Panc1 (cell line): ENCODE data around the gene ZNF19. TPM values are rescaled to one million over a fixed set of nuclear protein-coding genes. Genes with fewer than 3 reads are reported as not detected.

Source experiments
- ATAC-seq: fragments of 200-7000 bp; cut with Tn5 transposase; 2 replicates; pipeline ENCODE4 v1.9.1; 2020; ENCODE audit warnings: mild to moderate bottlenecking, moderate library complexity
- BruUV-seq: library from RNA; stranded (reverse); fragments of 400-500 nt; replicated peaks from 2 replicates; lab custom pipeline; 2021; lab: Mats Ljungman, UMichigan
- CTCF ChIA-PET: fragments of 300-600 bp; sonication (Branson Sonifier 250); formaldehyde crosslinking; loops from one replicate; lab custom pipeline; 2022; ENCODE audit warnings: antibody characterized with exemption; lab: Charles Lee
- POLR2A ChIA-PET: fragments of 300-600 bp; sonication (Branson Sonifier 250); formaldehyde crosslinking; loops from one replicate; lab custom pipeline; 2022; ENCODE audit warnings: antibody characterized with exemption; lab: Charles Lee
- DNase-seq: peaks from one replicate; pipeline ENCODE4 v3.0.0-alpha.2; 2010; ENCODE audit warnings: low read depth, low spot score
- H3K27ac ChIP-seq: 2 replicates; pipeline ENCODE4 v1.5.1; 2011; ENCODE audit warnings: mild to moderate bottlenecking, low read length, inconsistent platforms
- H3K27me3 ChIP-seq: fragments of 200-500 bp; sonication (Bioruptor generic); 2 replicates; pipeline ENCODE4 v1.6.0; 2014; ENCODE audit warnings: low read length, inconsistent platforms; ENCODE audit not compliant: control insufficient read depth, insufficient read depth
- H3K36me3 ChIP-seq: fragments of 200-500 bp; sonication (Bioruptor generic); 2 replicates; pipeline ENCODE4 v1.5.1; 2014; ENCODE audit warnings: inconsistent platforms, mild to moderate bottlenecking, low read length, moderate library complexity; ENCODE audit not compliant: control insufficient read depth, insufficient read depth
- H3K4me1 ChIP-seq: 2 replicates; pipeline ENCODE4 v1.5.1; 2011; ENCODE audit warnings: inconsistent platforms, mild to moderate bottlenecking, low read length, moderate library complexity; ENCODE audit not compliant: control insufficient read depth, insufficient read depth
- H3K4me3 ChIP-seq, 2 experiments: 2 replicates each; pipeline ENCODE4 v1.5.1; 2011 to 2012; ENCODE audit warnings: low read depth in 2 of 2, low read length in 2 of 2, mild to moderate bottlenecking in 2 of 2, inconsistent platforms in 1 of 2, moderate library complexity in 1 of 2
- H3K9me3 ChIP-seq: fragments of 200-500 bp; sonication (Bioruptor generic); 2 replicates; pipeline ENCODE4 v1.5.1; 2014; ENCODE audit warnings: low read depth, mild to moderate bottlenecking, inconsistent platforms, low read length, moderate library complexity; ENCODE audit not compliant: control insufficient read depth, insufficient read depth
- CTCF ChIP-seq: fragments of 450-650 bp; IDR thresholded peaks from 2 replicates; pipeline ENCODE4 v1.5.1; 2017; ENCODE audit warnings: mild to moderate bottlenecking
- POLR2AphosphoS5 ChIP-seq: IDR thresholded peaks from 2 replicates; pipeline ENCODE4 v1.6.1; 2012; ENCODE audit warnings: mild to moderate bottlenecking, low read depth, low read length, moderate library complexity
- REST ChIP-seq, 2 experiments: IDR thresholded peaks; 2 replicates each; pipeline ENCODE4 v1.6.1; 2011 to 2012; ENCODE audit warnings: low read depth in 2 of 2, control low read depth in 1 of 2, low read length in 1 of 2, mild to moderate bottlenecking in 1 of 2, moderate library complexity in 1 of 2; ENCODE audit not compliant: insufficient read depth in 1 of 2
- SIN3A ChIP-seq: IDR thresholded peaks from 2 replicates; pipeline ENCODE4 v1.6.1; 2012; ENCODE audit warnings: low read depth, mild to moderate bottlenecking, low read length, moderate library complexity, borderline replicate concordance; ENCODE audit not compliant: insufficient read depth
- TCF7L2 ChIP-seq: IDR thresholded peaks from 2 replicates; pipeline ENCODE4 v1.6.1; 2011; ENCODE audit warnings: mild to moderate bottlenecking, low read depth, low read length, inconsistent platforms
- in situ Hi-C: cut with HindIII; loops from 2 replicates; pipeline ENCODE4 v1.10.0; 2016; ENCODE audit warnings: low sequenced_read_pairs, low pct_unique_long_range_greater_than_20kb
- intact Hi-C: fragments of 100-400 bp; cut with micrococcal nuclease; formaldehyde crosslinking; loops from one replicate; pipeline ENCODE4 v1.10.0; 2022; ENCODE audit not compliant: unreplicated experiment
- total RNA-seq: library from RNA; stranded (reverse); gene quantifications from one replicate; pipeline ENCODE4 v1.2.1, GENCODE V29; 2021; ENCODE audit not compliant: unreplicated experiment

ZNF19 gene
- total RNA-seq, 1 experiment from 2014 or later = 2.5 TPM

- ATAC-seq (no peak), DNase-seq (no peak)
- ChIA-PET CTCF (no interaction called here), POLR2A (no interaction called here)
- no peaks in the 10 kb centered on the region for H3K36me3 ChIP-seq
- no peaks in the 10 kb centered on the region for H3K4me1 ChIP-seq
- H3K27ac ChIP-seq = no peak overlapping the region
- H3K4me3 ChIP-seq = no peak overlapping the region
- H3K9me3 ChIP-seq = no peaks in the 10 kb centered on the region
- intact Hi-C loops = no loop called here
- no TSS peak for BruUV-seq
- in situ Hi-C loops = no loop called here
- no peaks in the 10 kb centered on the region for H3K27me3 ChIP-seq
- no peak for TF ChIP-seq TCF7L2
- no peak for TF ChIP-seq CTCF
- no peak for TF ChIP-seq REST (IDR thresholded peaks at IDR 0.05; ENCODE audit: insufficient read depth in 1 of 2, low read depth in 2 of 2, low read length in 1 of 2)
- no peak for TF ChIP-seq SIN3A
- no peak for TF ChIP-seq POLR2AphosphoS5
Measured at GRCh38 chr16:71514476-71514875, 25.4 kb upstream of the ZNF19 start.

GRCh38 chr16:71513302-71513701 lies 24.2 kb upstream of the ZNF19 start:
- H3K27ac ChIP-seq = no peak overlapping the region
- H3K27me3 ChIP-seq = no peaks in the 10 kb centered on the region
- DNase-seq = no peak
- ATAC-seq = no peak
- POLR2A ChIA-PET = no interaction called here
- CTCF ChIA-PET = no interaction called here
- no TSS peak for BruUV-seq
- no peaks in the 10 kb centered on the region for H3K36me3 ChIP-seq
- no peak overlapping the region for H3K4me3 ChIP-seq
- intact Hi-C loops (no loop called here), in situ Hi-C loops (no loop called here)
- TF ChIP-seq SIN3A = no peak
- TF ChIP-seq TCF7L2 = no peak
- TF ChIP-seq CTCF = no peak
- TF ChIP-seq POLR2AphosphoS5 = no peak
- no peak for TF ChIP-seq REST (IDR thresholded peaks at IDR 0.05; ENCODE audit: insufficient read depth in 1 of 2, low read depth in 2 of 2, low read length in 1 of 2)
- H3K4me1 ChIP-seq = no peaks in the 10 kb centered on the region
- H3K9me3 ChIP-seq = no peaks in the 10 kb centered on the region
